Stimulated activated effector memory CD8-positive, alpha-beta T cell treated with anti-CD3 and anti-CD28 coated beads, Interleukin-12 subunit alpha, Interleukin-12 subunit beta, amount 100 ng/mL, for 72 hours (primary cell): ENCODE data around the gene RIC3.
A peak's percentile ranks its signal among the peaks of the same experiment; 100 is the strongest.

Source experiments
- ATAC-seq: fragments of 150-1000 bp; cut with Tn5 transposase; 2 replicates; pipeline ENCODE4 v1.10.0; 2021
- DNase-seq, 2 donors: peaks; one replicate each; pipeline ENCODE4 v3.0.0; 2021 to 2022; ENCODE audit warnings: low spot score in 2 of 2
- H3K27ac Mint-ChIP-seq: one replicate; pipeline ENCODE4 v1.8.0; 2022; ENCODE audit warnings: mild to moderate bottlenecking, mixed read lengths
- H3K36me3 Mint-ChIP-seq: one replicate; pipeline ENCODE4 v1.8.0; 2022; ENCODE audit warnings: mild to moderate bottlenecking, mixed read lengths
- H3K4me1 Mint-ChIP-seq: one replicate; pipeline ENCODE4 v1.8.0; 2022; ENCODE audit warnings: mixed read lengths
- H3K4me3 Mint-ChIP-seq: one replicate; pipeline ENCODE4 v1.8.0; 2022; ENCODE audit warnings: mild to moderate bottlenecking, mixed read lengths
- H3K9me3 Mint-ChIP-seq: one replicate; pipeline ENCODE4 v1.8.0; 2022; ENCODE audit warnings: mixed read lengths

The RIC3 gene

DNA sequence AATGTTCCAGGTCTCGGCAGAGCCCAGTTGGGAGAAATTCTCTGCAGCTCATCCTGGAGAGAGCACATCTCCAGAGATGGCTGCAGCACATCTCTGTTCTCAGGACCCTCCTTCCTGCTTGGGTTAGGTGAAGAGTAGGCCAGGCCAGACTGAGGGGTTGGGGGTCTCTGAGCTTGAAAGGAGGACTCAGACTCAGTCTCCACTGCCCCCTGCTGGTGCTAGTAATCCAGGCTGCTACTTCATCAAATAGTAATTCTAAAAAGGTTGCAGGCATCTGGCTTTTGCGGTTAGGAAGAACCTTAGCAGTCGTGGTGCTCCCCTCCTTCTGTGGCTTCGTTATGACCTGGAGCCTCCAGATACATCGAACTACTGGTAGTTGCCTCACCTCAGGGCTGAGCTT, 78.1 kb downstream of the RIC3 start:
- H3K4me3 Mint-ChIP-seq, result no peak overlapping the region
- DNase-seq (no peak), ATAC-seq (no peak)
- H3K9me3 Mint-ChIP-seq, result no peaks in the 10 kb centered on the region
- no peaks in the 10 kb centered on the region for H3K36me3 Mint-ChIP-seq
- H3K4me1 Mint-ChIP-seq, result no peaks in the 10 kb centered on the region
- no peak overlapping the region for H3K27ac Mint-ChIP-seq

DNA sequence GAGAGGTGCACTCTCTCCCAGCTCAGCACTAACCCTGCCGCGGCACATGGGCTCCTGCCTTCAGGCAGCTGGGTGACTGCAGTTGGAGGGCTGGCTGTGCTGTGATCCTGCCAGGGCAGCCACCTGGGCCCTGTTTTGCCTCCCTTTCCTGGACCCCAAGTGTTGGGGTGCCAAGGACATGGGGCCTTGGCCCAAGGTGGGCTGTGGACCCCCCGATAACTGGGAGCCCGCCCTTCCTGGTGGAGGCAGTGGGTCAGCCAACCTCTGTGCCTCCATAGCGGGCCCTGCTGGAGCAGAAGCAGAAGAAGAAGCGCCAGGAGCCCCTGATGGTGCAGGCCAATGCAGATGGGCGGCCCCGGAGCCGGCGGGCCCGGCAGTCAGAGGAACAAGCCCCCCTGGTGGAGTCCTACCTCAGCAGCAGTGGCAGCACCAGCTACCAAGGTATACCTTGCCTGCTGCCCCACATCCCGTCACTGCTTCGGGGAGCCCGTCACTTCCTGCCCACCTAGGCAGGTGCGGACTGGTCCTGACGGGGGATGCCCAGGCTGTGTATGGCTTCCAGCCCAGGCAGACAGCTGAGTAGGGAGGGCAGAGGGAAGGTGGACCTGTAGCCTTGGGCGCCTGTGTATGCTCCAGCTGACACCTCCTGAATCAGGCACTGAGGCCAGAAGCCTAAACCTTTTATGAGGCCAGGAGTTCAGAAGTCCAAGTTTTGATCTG, 78.9 kb downstream of the RIC3 start:
- Mint-ChIP-seq H3K4me3 (no peak overlapping the region), H3K36me3 (no peaks in the 10 kb centered on the region), H3K9me3 (no peaks in the 10 kb centered on the region), H3K4me1 (no peaks in the 10 kb centered on the region), H3K27ac (no peak overlapping the region)
- ATAC-seq (no peak), DNase-seq (no peak)

DNA sequence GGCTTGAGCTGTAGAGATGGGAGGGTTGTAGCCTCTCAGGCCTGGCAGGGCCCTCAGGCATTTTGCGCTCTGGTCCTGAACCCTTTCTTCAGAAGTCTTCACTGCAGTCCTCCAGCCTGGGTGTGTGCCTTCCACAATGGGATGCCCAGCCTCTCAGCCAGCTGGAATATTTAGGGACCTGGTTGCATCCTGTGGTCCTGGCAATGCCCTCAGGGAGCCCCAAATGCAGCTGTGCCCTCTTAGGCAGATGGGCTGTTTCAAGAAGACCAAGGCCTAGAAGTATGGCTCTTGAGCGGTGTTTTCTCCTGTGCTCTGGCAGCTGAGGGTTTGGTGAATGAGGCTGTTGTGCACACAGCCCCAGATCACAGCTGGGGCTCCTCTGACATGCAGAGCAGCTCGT, 81.1 kb downstream of the RIC3 start:
- H3K4me3 Mint-ChIP-seq, result no peak overlapping the region

GRCh38 chr11:8087185-8087584, 81.6 kb downstream of the RIC3 start:
- Mint-ChIP-seq H3K36me3 (no peaks in the 10 kb centered on the region), H3K4me3 (no peak overlapping the region), H3K27ac (no peak overlapping the region), H3K4me1 (no peaks in the 10 kb centered on the region), H3K9me3 (no peaks in the 10 kb centered on the region)
- ATAC-seq (peak; percentile 63), DNase-seq (no peak)

More for the DNA sequence above, 81.1 kb downstream of the RIC3 start:
- no peaks in the 10 kb centered on the region for H3K4me1 Mint-ChIP-seq
- DNase-seq (no peak), ATAC-seq (no peak)
- no peaks in the 10 kb centered on the region for H3K36me3 Mint-ChIP-seq
- no peaks in the 10 kb centered on the region for H3K9me3 Mint-ChIP-seq
- H3K27ac Mint-ChIP-seq, result no peak overlapping the region

DNA sequence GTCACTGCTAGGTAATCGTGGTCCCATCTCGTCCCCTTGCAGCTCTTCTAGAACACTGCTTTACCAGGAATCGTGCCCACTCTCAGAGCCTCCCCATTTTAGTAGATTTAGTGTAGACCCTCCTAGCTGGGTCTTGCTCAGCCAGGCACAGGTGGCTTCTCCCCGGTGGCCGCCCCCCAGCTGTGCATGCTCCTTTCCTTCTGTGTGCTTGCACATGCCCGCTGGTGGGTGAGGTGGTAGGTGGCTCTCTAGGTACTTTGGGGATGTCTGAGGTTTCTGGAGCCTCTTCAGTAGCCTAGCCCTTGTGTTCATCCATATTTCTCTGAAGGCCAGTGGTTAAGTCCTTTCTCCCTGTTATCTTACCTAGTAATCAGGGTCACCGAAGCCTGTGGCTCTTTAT, 82.3 kb downstream of the RIC3 start:
- Mint-ChIP-seq H3K4me1 (no peaks in the 10 kb centered on the region), H3K27ac (no peak overlapping the region), H3K36me3 (no peaks in the 10 kb centered on the region), H3K4me3 (no peak overlapping the region), H3K9me3 (no peaks in the 10 kb centered on the region)
- ATAC-seq (no peak), DNase-seq (no peak)

DNA sequence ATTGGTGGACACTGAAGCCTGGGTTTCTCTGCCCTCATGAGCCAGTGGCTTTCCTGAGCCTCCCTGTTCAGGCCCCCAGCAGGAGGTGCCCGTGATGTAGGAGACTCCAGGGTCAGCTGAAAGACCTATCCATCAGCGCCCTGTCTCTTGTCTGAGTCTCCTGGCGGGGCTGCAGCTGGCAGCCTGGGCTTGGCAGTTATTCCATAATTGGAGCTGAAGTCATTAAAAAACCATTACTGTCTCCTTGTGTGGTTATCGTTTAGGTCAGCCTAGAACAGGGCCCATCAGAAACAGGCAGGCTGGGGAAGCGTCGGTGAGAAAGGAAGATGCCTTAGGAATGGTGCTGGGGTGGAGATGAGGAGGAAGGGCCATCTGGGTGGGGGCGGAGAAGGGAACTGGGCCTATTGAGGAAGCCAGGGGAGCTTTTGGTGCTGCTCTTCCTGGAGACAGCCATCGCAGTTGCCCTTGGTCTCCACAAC, 82.8 kb downstream of the RIC3 start:
- Mint-ChIP-seq H3K4me1 (no peaks in the 10 kb centered on the region), H3K4me3 (no peak overlapping the region), H3K27ac (no peak overlapping the region), H3K36me3 (no peaks in the 10 kb centered on the region), H3K9me3 (no peaks in the 10 kb centered on the region)
- ATAC-seq, result no peak
- DNase-seq, result no peak

- Mint-ChIP-seq H3K27ac (no peak overlapping the region), H3K9me3 (no peaks in the 10 kb centered on the region), H3K4me1 (no peaks in the 10 kb centered on the region), H3K4me3 (no peak overlapping the region), H3K36me3 (no peaks in the 10 kb centered on the region)
- DNase-seq, result no peak
- ATAC-seq, result no peak
These were observed 83.7 kb downstream of the RIC3 start for GRCh38 chr11:8085011-8085645.

GRCh38 chr11:8084352-8084751, 84.5 kb downstream of the RIC3 start:
- Mint-ChIP-seq H3K4me3 (no peak overlapping the region), H3K9me3 (no peaks in the 10 kb centered on the region), H3K4me1 (no peaks in the 10 kb centered on the region), H3K36me3 (no peaks in the 10 kb centered on the region), H3K27ac (no peak overlapping the region)
- no peak for ATAC-seq
- DNase-seq, result no peak

- Mint-ChIP-seq H3K36me3 (no peaks in the 10 kb centered on the region), H3K4me1 (no peaks in the 10 kb centered on the region), H3K9me3 (no peaks in the 10 kb centered on the region), H3K27ac (no peak overlapping the region), H3K4me3 (no peak overlapping the region)
- ATAC-seq, result no peak
- DNase-seq, result no peak
These were observed 84.9 kb downstream of the RIC3 start for GRCh38 chr11:8083871-8084281.

- Mint-ChIP-seq H3K9me3 (no peaks in the 10 kb centered on the region), H3K4me1 (no peaks in the 10 kb centered on the region), H3K4me3 (no peak overlapping the region), H3K27ac (no peak overlapping the region), H3K36me3 (no peaks in the 10 kb centered on the region)
- ATAC-seq (no peak), DNase-seq (no peak)
These were observed 85.8 kb downstream of the RIC3 start for GRCh38 chr11:8083088-8083395.

- no peaks in the 10 kb centered on the region for H3K9me3 Mint-ChIP-seq
- no peak overlapping the region for H3K4me3 Mint-ChIP-seq
- H3K36me3 Mint-ChIP-seq, result no peaks in the 10 kb centered on the region
- no peaks in the 10 kb centered on the region for H3K4me1 Mint-ChIP-seq
- ATAC-seq (no peak), DNase-seq (no peak)
- H3K27ac Mint-ChIP-seq, result no peak overlapping the region
These were observed 86.3 kb downstream of the RIC3 start for GRCh38 chr11:8082391-8083087.

DNA sequence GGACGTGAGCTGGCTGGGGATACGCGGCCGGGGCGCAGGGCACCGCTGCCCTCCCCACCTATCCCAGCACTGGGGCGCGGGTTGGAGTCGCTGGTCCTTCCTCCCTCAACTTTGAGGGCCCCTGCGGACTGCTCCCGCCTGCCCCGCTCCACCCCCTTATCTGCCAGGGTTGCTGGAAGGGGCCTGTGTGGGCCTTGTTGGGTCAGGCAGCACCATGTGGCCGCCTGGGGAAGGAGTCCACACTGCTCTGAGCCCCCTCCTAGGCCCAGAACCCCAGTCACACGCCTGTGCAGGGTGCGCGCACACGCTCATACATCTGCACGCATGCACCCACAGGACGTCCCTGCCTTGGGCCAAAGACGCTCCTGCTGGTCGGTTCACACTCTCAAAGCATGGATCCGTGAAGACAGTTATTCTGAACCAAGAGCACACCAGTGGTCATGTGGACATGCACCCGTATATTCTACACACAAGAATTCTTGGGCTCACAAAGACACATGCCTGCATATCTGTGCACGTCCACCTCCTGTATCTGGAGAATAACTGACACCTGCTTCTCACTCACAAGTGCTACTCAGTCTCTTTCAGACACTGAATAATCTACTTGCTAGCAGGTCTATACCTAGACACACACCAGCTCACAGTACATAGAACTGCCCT, 87.1 kb downstream of the RIC3 start:
- H3K27ac Mint-ChIP-seq, result no peak overlapping the region
- H3K36me3 Mint-ChIP-seq, result no peaks in the 10 kb centered on the region
- no peaks in the 10 kb centered on the region for H3K9me3 Mint-ChIP-seq
- DNase-seq (no peak), ATAC-seq (no peak)
- no peaks in the 10 kb centered on the region for H3K4me1 Mint-ChIP-seq
- H3K4me3 Mint-ChIP-seq, result peak overlapping the region; percentile 28

DNA sequence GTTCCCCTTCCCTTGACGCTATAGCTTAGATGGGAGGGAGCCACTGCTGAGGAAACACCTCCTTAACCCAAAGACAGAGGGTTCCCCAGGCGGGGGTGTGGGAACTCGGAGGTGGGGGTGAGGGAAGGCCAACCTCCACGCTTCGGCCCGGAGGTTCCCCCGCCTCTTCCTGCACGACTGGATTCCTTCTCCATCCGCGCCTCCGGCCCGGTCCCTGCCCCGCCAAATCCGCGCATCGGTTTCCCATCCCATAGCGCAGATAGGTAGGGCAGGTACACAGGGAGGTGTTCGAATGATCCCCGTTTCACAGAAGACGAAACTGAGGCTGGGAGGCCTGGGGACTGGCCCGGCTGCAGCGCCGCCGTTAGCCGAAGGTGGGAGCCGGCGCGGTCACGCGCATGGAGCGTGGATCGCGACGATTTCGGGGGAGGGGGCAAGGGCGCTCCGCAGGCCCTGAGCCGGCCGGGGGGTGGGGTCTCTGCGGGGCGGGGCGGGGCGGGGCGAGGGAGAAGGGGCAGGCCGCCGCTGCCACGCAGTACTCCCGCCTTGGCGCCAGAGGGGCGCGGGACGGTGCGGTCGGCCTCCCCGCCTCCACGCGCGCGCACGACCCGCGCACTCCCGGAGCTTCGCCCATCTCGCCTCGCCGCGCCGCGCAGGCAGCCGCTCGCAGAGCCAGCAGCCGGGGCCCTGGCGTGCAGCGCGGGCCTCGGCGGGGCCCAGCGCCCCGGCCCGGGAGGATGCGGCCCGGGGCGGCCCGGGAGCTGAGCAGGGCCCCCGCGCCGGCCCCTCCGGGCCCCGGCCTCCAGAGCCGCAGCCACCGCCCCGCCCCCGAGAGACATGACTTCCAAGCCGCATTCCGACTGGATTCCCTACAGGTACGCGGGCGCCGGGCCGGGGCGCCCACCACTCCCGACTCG, 87.9 kb downstream of the RIC3 start, which contains the start of gene TUB:
TSS of gene TUB (plus strand) at position 538 of the 917 bp plus-strand sequence. CDS start at position 838, 300 bp downstream.
- no peaks in the 10 kb centered on the region for H3K36me3 Mint-ChIP-seq
- no peak for DNase-seq
- no peaks in the 10 kb centered on the region for H3K4me1 Mint-ChIP-seq
- ATAC-seq, result no peak
- peak within 1 kb of the TSS; percentile 45 for H3K4me3 Mint-ChIP-seq
- no peaks in the 10 kb centered on the region for H3K9me3 Mint-ChIP-seq
- no peak within 1 kb of the TSS for H3K27ac Mint-ChIP-seq

DNA sequence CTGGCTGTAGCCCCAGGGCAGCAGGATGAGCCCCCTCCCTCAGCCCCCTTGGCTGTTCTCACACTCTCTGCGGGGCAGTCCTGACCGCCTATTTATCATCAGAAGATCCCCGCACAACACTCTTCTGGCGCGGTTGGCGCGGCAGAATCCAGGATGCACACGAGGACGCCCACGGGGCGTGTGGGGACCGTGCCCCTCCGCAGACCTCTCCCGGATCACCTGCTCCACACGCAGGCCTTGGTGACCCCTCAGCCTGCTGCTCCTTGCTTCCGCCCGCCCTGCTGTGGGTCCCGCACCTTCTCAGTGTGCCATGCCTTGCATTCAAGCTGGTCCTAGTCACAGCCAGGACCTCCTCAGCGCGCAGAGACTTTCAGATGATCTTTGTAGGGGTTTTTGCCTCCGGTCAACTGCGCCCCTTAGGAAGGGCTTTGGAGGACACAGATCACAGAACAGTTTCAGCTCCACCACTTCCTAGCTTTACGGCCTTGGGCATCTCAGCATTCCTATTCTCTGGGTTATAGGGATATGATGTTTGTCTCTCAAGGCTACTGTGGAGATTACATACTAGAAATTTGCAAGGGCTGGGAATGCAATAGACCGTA, 88.7 kb downstream of the RIC3 start:
- H3K4me3 Mint-ChIP-seq, result peak overlapping the region; percentile 45
- no peaks in the 10 kb centered on the region for H3K36me3 Mint-ChIP-seq
- H3K27ac Mint-ChIP-seq, result no peak overlapping the region
- H3K4me1 Mint-ChIP-seq, result no peaks in the 10 kb centered on the region
- no peak for ATAC-seq
- H3K9me3 Mint-ChIP-seq, result no peaks in the 10 kb centered on the region
- DNase-seq, result no peak
